HCT116 (cell line): Measurements from ENCODE around the gene PPP1R16B. TPM values are rescaled to one million over a fixed set of nuclear protein-coding genes. Genes with fewer than 3 reads are reported as not detected.

ENCODE experiments used
- ATAC-seq: fragments of 200-7000 bp; cut with Tn5 transposase; 2 replicates; pipeline ENCODE4 v1.9.1; 2020; ENCODE audit warnings: mild to moderate bottlenecking, moderate library complexity
- BruUV-seq: library from RNA; stranded (reverse); fragments of 400-500 nt; replicated peaks from 2 replicates; lab custom pipeline; 2021; lab: Mats Ljungman, UMichigan
- CTCF ChIA-PET: fragments of 300-600 bp; sonication (Branson Sonifier 250); formaldehyde crosslinking; loops from one replicate; lab custom pipeline; 2021; ENCODE audit warnings: antibody characterized with exemption; lab: Charles Lee
- POLR2A ChIA-PET: fragments of 300-600, 350-600 bp; sonication (Branson Sonifier 250); formaldehyde crosslinking; loops from one replicate; lab custom pipeline; 2021; ENCODE audit warnings: antibody characterized with exemption; lab: Charles Lee
- RAD21 ChIA-PET, 2 experiments: fragments of 300-600 bp; sonication (Branson Sonifier 250); formaldehyde crosslinking; loops; one replicate each; lab custom pipeline; 2023; ENCODE audit warnings: low total read pairs in 2 of 2; ENCODE audit not compliant: uncharacterized antibody in 2 of 2, unreplicated experiment in 2 of 2, low non-redundant PET in 1 of 2; lab: Charles Lee
- DNase-seq: peaks from one replicate; pipeline ENCODE4 v3.0.0-alpha.2; 2010; ENCODE audit warnings: low read depth, low spot score
- H2AFZ ChIP-seq: fragments of 200-600 bp; shearing (Covaris generic), sonication (generic); 2 replicates; pipeline ENCODE4 v1.6.1; 2017; ENCODE audit warnings: low read depth, mixed run types, mixed read lengths, antibody characterized with exemption, low read length; ENCODE audit not compliant: poor library complexity, severe bottlenecking
- H3K27ac ChIP-seq: 2 replicates; pipeline ENCODE4 v1.5.1; 2012; ENCODE audit warnings: low read depth, low read length
- H3K27me3 ChIP-seq: fragments of 200-600 bp; sonication (generic); 2 replicates; pipeline ENCODE4 v1.6.1; 2016; ENCODE audit warnings: mixed run types, low read length, mixed read lengths; ENCODE audit not compliant: insufficient read depth
- H3K36me3 ChIP-seq, 2 experiments: fragments of 200-500 bp in 1 of 2; fragments of 200-600 bp in 1 of 2; sonication (Bioruptor generic) in 1 of 2; sonication (generic) in 1 of 2; 2 replicates each; pipeline versions ENCODE4 v1.5.1 to v1.6.1; 2014 to 2016; ENCODE audit warnings: low read length in 2 of 2, inconsistent platforms in 1 of 2, mixed read lengths in 1 of 2, mixed run types in 1 of 2; ENCODE audit not compliant: insufficient read depth in 2 of 2, control insufficient read depth in 1 of 2
- H3K4me1 ChIP-seq, 2 experiments: fragments of 200-600 bp in 1 of 2; sonication (generic) in 1 of 2; 2 replicates each; pipeline versions ENCODE4 v1.5.1 to v1.6.1; 2012 to 2017; ENCODE audit warnings: low read length in 2 of 2, inconsistent platforms in 1 of 2, mild to moderate bottlenecking in 1 of 2, mixed read lengths in 1 of 2, mixed run types in 1 of 2, moderate library complexity in 1 of 2; ENCODE audit not compliant: insufficient read depth in 2 of 2, control insufficient read depth in 1 of 2
- H3K4me2 ChIP-seq: fragments of 200-600 bp; sonication (generic); 2 replicates; pipeline ENCODE4 v1.6.1; 2017; ENCODE audit warnings: mixed run types, low read length, mixed read lengths
- H3K4me3 ChIP-seq, 2 experiments: fragments of 200-600 bp in 1 of 2; sonication (generic) in 1 of 2; replicated peaks in 1 of 2; 2 replicates each; pipeline ENCODE4 v1.5.1; 2011 to 2016; ENCODE audit warnings: low read length in 2 of 2, control low read depth in 1 of 2, low read depth in 1 of 2, mild to moderate bottlenecking in 1 of 2, mixed read lengths in 1 of 2, mixed run types in 1 of 2
- H3K79me2 ChIP-seq: fragments of 200-600 bp; sonication (generic); 2 replicates; pipeline ENCODE4 v1.6.1; 2017; ENCODE audit warnings: mild to moderate bottlenecking, mixed run types, low read length, moderate library complexity, mixed read lengths; ENCODE audit not compliant: insufficient read depth
- H3K9ac ChIP-seq: fragments of 200-600 bp; sonication (generic); 2 replicates; pipeline ENCODE4 v1.6.1; 2016; ENCODE audit warnings: low read length, mixed read lengths
- H3K9me2 ChIP-seq: fragments of 200-600 bp; sonication (generic), shearing (Covaris generic); 2 replicates; pipeline ENCODE4 v1.6.1; 2017; ENCODE audit warnings: mixed run types, mild to moderate bottlenecking, moderate library complexity; ENCODE audit not compliant: insufficient read depth
- H3K9me3 ChIP-seq, 2 experiments: fragments of 200-500 bp in 1 of 2; fragments of 200-600 bp in 1 of 2; sonication (Bioruptor generic) in 1 of 2; sonication (generic) in 1 of 2; 2 replicates each; pipeline ENCODE4 v1.6.1; 2014 to 2017; ENCODE audit warnings: low read length in 2 of 2, mixed read lengths in 2 of 2, inconsistent platforms in 1 of 2, low read depth in 1 of 2, mild to moderate bottlenecking in 1 of 2, mixed run types in 1 of 2, moderate library complexity in 1 of 2; ENCODE audit not compliant: control insufficient read depth in 1 of 2, insufficient read depth in 1 of 2
- H4K20me1 ChIP-seq: fragments of 200-600 bp; sonication (generic), shearing (Covaris generic); 2 replicates; pipeline ENCODE4 v1.6.1; 2017; ENCODE audit warnings: mixed run types, mild to moderate bottlenecking, moderate library complexity; ENCODE audit not compliant: insufficient read depth
- CTCF ChIP-seq, 3 experiments: fragments of 200-600 bp in 1 of 3; sonication (generic) in 1 of 3; IDR thresholded peaks in 2 of 3; conservative IDR thresholded peaks in 1 of 3; 2 replicates each; pipeline ENCODE4 v1.5.1; 2012 to 2017; ENCODE audit warnings: low read depth in 2 of 3, low read length in 2 of 3, antibody characterized with exemption in 1 of 3, borderline replicate concordance in 1 of 3, control low read depth in 1 of 3, mild to moderate bottlenecking in 1 of 3, mixed read lengths in 1 of 3, mixed run types in 1 of 3, moderate library complexity in 1 of 3; ENCODE audit not compliant: insufficient read depth in 1 of 3
- EGR1 ChIP-seq: IDR thresholded peaks from 2 replicates; pipeline ENCODE4 v1.6.1; 2012; ENCODE audit warnings: low read depth
- ELF1 ChIP-seq: IDR thresholded peaks from 2 replicates; pipeline ENCODE4 v1.6.1; 2012; ENCODE audit warnings: low read depth, borderline replicate concordance
- EZH2phosphoT487 ChIP-seq: fragments of 200-600 bp; IDR thresholded peaks from 2 replicates; pipeline ENCODE4 v1.6.1; 2018; ENCODE audit warnings: antibody characterized with exemption, borderline replicate concordance
- JUND ChIP-seq: IDR thresholded peaks from 2 replicates; pipeline ENCODE4 v1.6.1; 2012
- MAX ChIP-seq: IDR thresholded peaks from 2 replicates; pipeline ENCODE4 v1.6.1; 2012
- POLR2AphosphoS5 ChIP-seq: IDR thresholded peaks from 2 replicates; pipeline ENCODE4 v1.6.1; 2011; ENCODE audit warnings: mild to moderate bottlenecking, low read depth, low read length, moderate library complexity
- SIN3A ChIP-seq: IDR thresholded peaks from 2 replicates; pipeline ENCODE4 v1.6.1; 2012; ENCODE audit warnings: low read depth
- YY1 ChIP-seq: IDR thresholded peaks from 2 replicates; pipeline ENCODE4 v1.6.1; 2011; ENCODE audit warnings: low read length, low read depth, moderate library complexity, mild to moderate bottlenecking; ENCODE audit not compliant: insufficient replicate concordance; ENCODE audit errors: extremely low read depth
- ZNF274 ChIP-seq: fragments of 200-500 bp; sonication (Bioruptor generic); IDR thresholded peaks from 2 replicates; pipeline ENCODE4 v1.6.1; 2014; ENCODE audit warnings: mild to moderate bottlenecking, low read depth, low read length, inconsistent platforms
- intact Hi-C: fragments of 100-400 bp; cut with micrococcal nuclease; formaldehyde crosslinking; loops from 2 replicates; pipeline ENCODE4 v1.10.0; 2022
- total RNA-seq: library from RNA; stranded (reverse); gene quantifications from one replicate; pipeline ENCODE4 v1.2.1, GENCODE V29; 2021; ENCODE audit not compliant: unreplicated experiment

PPP1R16B gene
- total RNA-seq, 1 experiment from 2014 or later: 0.52 TPM

GRCh38 chr20:38838326-38838725, 32.8 kb downstream of the PPP1R16B start:
- intact Hi-C loops: no loop called here
- RAD21 ChIA-PET: no interaction called here
- CTCF ChIA-PET: no interaction called here
- Histone ChIP-seq H2AFZ (no peak overlapping the region), H3K79me2 (no peaks in the 10 kb centered on the region), H3K27ac (no peak overlapping the region), H3K36me3 (no peaks in the 10 kb centered on the region), H3K4me3 (no peak overlapping the region), H3K27me3 (peaks cover 1% of the 10 kb centered on the region; the same call in 1 of the 2 replicates), H3K9ac (no peak overlapping the region), H3K9me2 (no peaks in the 10 kb centered on the region), H4K20me1 (no peaks in the 10 kb centered on the region), H3K4me1 (no peaks in the 10 kb centered on the region), H3K4me2 (no peak overlapping the region), H3K9me3 (no peaks in the 10 kb centered on the region)
- DNase-seq (no peak), ATAC-seq (no peak)
- POLR2A ChIA-PET: no interaction called here
- no TSS peak for BruUV-seq
- TF ChIP-seq CTCF (IDR thresholded peaks at IDR 0.05 in 2 of 3, conservative IDR thresholded peaks at IDR 0.05 in 1 of 3; ENCODE audit: borderline replicate concordance in 1 of 3, insufficient read depth in 1 of 3, low read depth in 2 of 3, low read length in 2 of 3) (no peak), SIN3A (no peak), EGR1 (no peak), EZH2phosphoT487 (no peak), JUND (no peak), ELF1 (no peak)
- TF ChIP-seq, all 23 proteins: peak for 0

- intact Hi-C loops: no loop called here
- no TSS peak for BruUV-seq
- POLR2A ChIA-PET: no interaction called here
Observed at GRCh38 chr20:38839563-38839962, 34.1 kb downstream of the PPP1R16B start.

More at GRCh38 chr20:38839563-38839962, 34.1 kb downstream of the PPP1R16B start:
- H2AFZ ChIP-seq: no peak overlapping the region
- H3K9ac ChIP-seq: no peak overlapping the region
- no peak overlapping the region for H3K4me3 ChIP-seq
- no peaks in the 10 kb centered on the region for H3K36me3 ChIP-seq
- H3K27me3 ChIP-seq: no peaks in the 10 kb centered on the region
- H3K4me1 ChIP-seq: no peaks in the 10 kb centered on the region
- RAD21 ChIA-PET: no interaction called here
- no peak overlapping the region for H3K27ac ChIP-seq
- TF ChIP-seq POLR2AphosphoS5 (no peak), SIN3A (no peak), ZNF274 (no peak), YY1 (no peak), MAX (no peak)
- CTCF ChIA-PET: no interaction called here
- ATAC-seq: no peak
- no peaks in the 10 kb centered on the region for H3K9me2 ChIP-seq
- H3K4me2 ChIP-seq: no peak overlapping the region
- no peak for DNase-seq
- no peaks in the 10 kb centered on the region for H4K20me1 ChIP-seq
- H3K79me2 ChIP-seq: no peaks in the 10 kb centered on the region
- no peaks in the 10 kb centered on the region for H3K9me3 ChIP-seq
